GM21737 (cell line): ENCODE results near the gene UFD1.
A peak's percentile ranks its signal among the peaks of the same experiment; 100 is the strongest.

Source experiments
- ATAC-seq: cut with Tn5 transposase; IDR thresholded peaks from one replicate; pipeline ENCODE4 v1.9.1; 2021; ENCODE audit warnings: mild to moderate bottlenecking, moderate library complexity; ENCODE audit not compliant: unreplicated experiment

UFD1 gene

DNA sequence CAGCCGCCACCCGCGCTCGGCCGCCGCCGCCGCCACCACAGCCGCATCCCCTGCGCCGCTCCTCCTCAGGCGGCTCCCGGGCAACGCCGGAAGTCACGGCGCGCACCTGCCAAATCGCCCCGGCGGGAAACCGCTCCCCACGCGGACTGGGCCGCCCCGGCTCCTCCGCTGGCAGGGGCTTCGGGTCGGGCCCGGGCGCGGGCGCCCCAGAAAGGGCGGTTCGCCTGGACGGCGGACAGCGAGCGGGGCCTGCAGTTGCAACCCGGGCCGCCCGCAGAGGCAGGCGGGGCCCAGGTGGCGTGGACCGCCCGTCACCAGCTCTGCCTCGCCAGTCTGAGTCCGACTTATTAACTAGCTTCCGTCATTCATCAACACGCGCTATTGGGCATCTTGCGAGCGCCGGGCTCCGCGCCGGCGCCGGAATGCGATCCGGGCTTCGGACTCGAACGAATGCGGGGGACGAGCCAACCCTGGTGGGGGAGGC, 47.3 kb downstream of the UFD1 start, which contains the start of gene HIRA:
TSS of gene HIRA (minus strand) at position 85 of the 484 bp plus-strand sequence. CDS start 257 bp downstream, outside the sequence.
- ATAC-seq = peak; percentile 45

DNA sequence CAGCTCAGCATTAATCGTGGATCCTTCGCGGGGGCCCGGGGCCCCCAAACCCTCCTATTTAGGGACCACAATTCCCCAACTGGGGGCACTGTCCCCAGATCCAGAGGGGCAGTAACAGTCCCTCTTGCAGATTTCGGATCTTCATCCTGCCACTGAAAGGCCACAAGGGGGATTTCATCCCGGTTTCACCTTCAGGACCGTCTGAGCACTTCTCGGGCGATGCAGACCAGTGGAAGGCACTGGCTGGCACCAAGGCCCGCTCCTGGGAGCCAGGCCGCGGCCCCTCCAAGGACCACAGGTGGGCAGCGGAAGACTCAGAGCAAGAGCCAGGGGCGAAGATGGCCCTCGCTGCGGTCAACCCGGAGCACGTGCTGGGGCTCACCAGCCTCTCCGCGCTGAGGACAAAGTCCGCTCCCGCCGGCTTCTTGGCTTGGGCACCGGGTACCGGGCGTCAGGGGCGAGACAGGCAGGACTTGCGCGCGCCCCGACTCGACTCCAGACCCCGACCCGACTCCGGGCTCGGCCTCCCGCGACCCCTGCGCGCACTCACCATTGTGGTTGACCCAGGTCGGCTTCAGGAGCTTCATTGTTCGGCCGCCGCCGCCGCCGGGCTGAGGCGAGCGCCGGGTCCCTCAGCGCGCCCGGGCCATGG, 48.0 kb downstream of the UFD1 start:
- ATAC-seq = peak; percentile 2

DNA sequence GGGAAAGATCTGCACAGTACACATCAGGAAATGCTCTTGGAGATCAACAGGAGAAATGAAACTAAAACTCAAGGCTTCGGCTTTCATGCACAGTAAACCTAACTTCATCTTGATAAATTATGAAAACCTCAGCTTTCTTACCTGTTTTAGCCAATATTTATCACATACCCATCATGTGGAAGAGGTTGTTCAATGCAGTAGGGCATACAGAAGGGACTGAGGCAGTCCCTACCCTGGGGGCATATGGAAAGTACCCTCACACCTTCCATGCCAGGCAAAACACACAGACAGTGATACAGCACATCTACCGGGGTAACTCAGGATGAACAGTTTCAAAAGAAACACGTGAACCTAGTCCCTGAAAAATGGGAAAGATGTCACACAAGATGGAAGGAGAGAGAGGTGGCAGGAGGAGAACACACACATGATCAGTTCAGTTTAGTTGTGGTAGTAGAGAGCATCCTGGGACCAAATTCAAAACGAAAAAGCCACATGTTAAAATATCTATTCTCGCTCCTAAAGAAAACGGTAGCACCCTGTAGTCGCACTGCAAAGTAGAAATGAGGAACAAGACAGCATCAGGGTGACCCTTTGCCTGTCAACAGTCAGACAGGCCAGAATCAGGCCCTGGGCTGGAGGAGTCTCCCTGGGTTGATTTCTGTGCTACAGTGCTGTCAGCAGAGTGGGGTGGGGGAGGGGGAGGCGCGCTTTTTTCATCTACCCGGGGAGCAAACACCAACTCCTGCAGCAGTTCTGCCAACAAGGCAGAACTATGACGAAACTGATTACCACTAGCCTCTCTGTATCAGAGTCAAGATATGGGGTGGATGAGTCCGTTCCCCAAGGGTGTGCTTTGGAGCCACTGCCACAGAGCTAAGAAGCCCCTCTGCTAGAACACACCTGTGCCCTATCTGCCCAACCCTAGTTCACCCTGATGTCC, 48.8 kb downstream of the UFD1 start:
- no peak for ATAC-seq

DNA sequence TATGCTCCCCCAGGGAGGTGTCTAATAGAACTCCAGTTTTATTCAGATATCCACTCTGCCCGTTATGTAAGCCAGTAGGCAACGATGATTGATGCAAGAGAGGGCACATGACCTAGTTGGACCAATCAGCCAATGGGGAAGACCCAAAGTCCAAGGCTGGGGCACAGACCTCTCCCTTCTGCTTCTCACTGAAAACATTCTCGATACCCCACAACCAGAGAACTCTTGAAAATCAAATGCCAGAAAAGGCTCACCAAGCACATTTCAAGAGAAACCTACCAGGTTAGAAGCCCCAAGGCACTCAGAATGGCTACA, 54.9 kb downstream of the UFD1 start:
- no peak for ATAC-seq

DNA sequence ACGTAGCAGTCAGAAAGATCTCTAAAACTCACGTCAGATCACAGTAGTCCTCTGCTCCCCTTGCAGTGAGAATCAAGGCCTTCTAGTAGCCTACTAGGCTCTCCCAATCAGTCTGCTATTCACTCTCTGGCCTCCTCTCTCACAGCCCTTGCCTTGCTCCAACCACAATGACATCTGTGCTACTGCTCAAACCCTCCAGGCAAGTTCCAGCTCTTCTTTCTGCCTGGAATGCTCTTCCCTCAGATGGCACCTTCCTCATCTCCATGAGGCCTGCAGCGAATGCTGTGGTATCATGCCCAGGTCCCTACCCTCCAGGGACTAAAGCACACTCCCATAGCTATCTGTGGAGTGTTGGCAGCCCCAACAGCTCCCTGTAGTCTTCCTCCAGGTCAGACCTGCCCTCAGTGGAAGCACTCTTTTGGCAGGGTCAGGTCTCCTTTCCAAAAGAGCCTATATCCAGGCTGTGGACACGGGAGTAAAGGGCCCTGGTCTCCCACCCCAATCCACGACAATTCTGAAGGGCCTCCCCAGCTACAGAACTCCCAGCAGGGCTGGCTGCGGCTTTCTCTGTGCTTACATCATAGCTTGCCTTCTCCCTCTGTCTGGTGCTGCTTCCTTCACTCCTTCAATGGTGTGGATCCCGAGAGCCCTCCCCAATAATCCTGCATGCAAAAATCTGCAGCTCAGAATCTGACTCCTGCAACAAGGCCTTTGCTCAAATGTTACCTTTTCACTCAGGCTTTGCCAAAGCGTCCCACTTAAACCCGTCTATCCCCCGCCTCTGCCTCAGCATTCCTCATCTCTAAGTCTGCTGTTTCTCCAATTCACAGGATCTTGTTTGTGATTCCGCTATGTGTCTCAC, 56.3 kb downstream of the UFD1 start:
- ATAC-seq = no peak

DNA sequence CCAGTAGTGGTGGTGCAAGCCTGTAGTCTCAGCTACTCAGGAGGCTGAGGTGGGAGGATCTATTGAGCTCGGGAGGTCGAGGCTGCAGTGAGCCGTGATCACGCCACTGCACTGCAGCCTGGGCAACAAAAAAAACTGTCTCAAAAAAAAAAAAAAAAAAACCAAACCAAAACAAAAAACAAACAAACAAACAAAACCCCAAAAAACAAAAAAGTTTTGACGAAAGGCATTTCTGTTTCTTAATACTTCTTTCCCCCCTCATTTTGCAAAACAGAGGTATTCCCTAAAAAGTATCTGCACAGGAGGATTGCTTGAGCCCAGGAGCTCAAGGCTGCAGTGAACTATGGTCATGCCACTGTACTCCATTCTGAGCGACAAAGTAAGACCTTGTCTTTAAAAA, 58.7 kb downstream of the UFD1 start:
- ATAC-seq = no peak

DNA sequence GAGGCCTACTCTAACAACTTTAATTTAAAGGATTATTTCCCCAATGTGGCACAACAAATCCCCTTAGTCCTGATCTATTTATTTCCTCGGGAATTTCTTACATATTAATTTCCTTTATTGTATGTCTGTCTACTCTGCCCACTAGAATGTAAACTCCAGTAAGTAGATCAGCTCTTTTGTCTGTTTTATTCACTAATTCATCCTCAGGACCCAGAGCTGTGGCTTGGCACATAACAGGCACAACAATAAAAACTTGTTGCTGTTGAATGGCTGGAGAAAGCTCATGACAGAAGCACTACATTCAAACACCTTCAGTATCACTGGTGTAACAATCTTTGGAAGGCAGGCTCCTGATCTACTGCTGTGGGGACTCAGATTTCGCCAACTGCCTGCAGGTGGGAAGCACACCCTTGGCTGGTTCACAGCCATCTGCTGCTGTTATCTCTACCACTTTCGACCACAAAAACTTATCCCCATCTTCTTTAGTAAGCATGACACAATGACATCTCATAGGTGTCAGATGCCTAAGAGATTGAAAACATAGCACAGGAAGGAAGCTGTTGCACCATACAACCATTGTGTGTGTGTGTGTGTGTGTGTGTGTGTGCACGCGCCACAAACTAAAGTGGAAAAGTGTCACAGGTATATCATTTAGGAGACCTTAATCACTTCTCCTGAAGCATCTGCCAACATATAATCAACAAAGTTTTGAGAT, 59.4 kb downstream of the UFD1 start:
- peak; percentile 74 for ATAC-seq

DNA sequence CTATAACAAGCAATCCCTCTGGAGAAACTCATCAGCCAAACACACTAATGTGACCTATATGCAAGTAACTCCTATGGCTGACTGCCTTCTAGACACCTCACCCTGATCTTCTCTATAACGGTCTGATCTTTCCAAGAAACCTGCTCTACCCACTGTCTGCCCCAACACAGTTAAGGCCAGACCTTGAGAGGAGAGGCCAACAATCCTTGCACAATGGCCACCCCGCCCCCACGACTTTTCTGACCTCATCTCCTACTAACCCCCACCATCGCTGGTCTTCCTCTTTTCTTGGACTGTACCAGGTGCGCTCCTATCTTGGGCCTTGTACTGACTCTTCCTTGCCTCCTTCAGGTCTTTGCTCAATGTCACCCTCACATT, 59.9 kb downstream of the UFD1 start:
- ATAC-seq = no peak

DNA sequence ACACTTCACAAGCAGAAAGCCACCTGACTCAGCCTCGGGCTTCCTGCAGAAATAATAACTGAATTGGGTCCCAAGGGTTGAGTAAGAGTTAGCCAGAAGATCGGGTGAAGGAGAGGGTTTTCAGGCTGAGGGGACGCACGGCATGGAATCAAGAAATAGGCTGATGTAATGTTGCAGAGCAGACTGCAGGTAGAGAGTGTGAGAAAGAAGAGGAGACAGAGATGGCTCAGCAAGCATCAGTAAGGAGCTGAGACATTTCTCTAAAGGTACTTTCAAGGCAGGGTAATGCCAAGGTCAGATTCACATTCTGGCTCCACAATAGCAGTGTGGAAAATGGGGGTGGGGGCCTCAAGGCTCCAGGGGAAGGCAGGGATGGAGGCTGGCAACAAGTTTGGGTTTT, 66.1 kb downstream of the UFD1 start:
- ATAC-seq = no peak

DNA sequence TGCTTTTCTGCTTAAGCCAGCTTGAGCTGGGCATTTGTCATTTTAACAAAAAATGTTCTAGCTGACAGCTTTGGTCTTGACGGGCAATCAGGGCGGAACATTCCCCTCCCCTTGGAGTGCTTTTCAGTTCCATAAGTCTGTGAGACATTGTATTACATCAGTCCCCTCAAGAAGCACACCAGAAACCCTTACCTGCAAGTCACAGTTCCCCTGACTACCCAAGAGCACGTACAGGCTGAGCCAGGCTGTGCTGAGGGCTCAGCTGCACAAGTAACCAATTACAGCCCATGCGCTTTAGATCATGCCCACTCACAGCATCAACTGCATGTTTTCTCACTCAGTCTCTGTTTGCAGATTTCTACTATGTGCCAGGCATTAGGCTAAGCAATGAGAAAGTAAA, 66.5 kb downstream of the UFD1 start:
- no peak for ATAC-seq

DNA sequence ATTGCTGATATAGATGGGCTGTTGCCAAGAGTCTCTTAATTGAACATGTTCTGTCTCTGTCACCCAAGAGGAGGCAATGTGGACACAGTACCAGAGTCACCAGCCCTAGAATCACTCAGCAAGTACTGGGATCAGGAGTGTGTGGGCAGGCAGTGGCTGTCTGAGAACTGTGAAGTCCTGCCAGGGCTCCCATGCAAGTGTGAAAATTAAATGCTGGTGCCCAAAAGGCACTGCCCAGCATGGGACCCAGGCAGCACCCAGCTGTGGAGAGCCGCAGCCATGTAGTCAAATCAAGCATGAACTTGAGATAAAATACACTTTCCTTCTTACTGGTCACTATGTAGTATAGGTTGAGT, 67.3 kb downstream of the UFD1 start:
- no peak for ATAC-seq

DNA sequence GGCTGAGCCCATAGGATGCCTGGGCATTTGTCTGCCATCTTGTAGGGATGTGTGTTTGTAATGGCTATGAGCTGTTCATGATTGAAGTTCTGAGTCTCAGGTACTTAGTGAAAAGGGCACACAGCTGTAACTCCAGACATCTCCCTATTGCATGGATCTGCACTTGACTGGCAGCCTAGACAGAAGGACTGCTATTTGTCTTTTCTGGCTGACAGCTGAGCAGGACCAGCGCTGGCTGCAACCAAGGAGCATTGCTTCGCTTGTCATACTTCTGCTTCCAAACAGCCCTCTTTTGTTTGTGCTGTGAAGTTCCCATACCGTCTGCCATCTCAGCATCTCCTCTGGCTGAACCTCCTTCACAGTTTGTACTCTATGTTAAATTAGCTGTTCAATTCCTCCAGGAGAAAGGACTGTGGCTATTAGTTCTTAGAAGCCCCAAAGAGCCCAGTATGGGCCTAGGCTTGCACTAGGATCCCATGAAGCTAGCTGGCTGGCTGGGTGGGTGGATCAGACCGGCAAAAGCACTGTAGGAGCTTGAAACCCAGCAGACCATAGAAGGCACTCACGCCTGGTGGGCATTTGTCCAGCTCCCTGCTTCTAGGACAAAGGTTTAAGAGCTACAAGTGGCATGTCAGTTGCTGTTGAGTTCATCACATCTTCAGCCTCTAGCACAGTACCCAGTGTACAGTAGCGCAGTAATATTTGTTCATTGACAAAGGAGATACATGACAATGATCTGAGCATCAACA, 67.9 kb downstream of the UFD1 start:
- no peak for ATAC-seq

DNA sequence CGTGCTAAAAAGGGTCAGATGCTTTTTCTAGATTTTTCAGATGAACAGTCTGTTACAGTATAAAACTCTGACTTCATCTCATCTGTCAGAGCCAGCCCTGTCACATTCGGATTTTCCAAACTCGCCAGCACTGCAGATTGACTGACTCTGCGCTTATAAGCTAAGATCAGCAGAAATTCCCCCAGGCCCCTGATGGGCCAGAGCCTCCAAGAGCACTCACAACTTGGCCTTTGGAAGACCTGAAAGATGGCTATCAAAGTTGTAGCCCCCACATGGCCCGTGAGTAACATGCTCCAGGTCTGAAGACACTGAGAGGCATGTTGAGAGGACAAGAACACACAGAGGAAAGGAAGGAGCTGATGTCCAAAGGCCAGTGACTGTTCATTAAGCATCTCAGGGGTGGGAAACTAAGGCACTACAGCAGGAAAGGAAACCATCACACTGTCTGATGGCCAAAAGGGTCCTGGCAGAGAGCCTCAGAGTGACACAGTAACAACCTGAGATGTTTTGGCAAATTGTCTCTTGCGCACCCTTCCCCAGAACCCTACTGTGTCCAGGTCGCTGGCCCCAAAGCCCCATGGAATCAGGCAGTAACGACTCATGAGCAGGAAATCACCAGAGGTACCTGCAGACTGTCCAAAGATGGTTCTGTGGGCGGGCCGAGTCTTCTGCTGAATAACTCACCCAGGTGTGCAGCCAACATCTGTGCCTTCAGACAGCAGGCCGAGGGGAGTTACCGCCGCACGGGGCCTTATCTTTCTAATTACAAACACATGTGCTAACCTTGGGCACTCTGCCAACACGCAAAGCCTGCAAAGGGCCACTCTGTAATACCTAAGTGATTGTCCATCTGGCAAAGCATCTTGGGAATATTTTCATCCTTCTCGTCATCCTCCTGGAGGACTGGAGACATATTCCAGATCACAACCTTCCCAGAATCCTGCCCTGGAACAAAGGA, 71.1 kb downstream of the UFD1 start:
- no peak for ATAC-seq

DNA sequence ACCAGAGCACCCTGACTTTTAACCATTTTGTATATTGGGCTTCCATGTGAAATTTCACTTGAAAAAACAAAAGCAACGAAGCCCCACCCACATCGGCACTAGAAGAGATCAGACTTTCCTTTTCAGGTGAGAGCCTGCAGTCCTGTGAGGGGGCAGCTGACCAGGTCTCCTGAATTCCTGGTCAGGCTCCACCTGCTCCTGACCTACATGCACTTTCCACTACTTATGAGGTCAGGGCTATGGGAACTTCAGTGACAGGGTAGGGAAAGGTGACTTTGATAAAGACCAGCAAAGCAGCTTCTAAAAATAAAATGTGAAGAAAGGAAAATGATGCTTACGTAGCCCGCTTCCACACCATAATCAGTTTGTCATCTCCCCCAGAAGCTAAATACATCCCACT, 72.1 kb downstream of the UFD1 start:
- ATAC-seq = no peak

DNA sequence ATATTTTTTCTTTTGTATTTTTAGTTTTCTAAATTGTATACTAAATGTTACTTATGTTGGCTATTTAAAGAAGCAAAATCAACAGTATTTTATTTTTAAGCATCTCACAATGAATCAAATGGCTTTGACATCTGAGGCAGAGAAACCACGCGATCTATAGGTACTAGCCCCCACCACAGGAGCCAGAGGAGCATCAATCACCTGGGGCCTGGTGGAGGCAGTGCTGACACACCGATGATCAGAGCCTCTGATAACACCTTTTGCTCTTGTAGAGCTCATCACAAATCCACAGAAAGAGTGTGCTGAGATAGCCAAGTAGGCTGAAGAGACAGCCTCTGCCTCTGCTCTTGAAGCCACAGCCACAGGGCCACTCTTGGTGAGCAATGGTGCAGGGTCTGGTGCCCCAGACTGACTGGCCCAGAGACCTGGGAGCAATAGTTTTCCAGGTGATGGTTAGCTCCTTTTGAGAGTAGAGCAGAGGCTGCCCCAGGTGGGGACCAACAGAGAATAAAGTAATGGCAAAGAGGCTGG, 72.6 kb downstream of the UFD1 start:
- no peak for ATAC-seq

DNA sequence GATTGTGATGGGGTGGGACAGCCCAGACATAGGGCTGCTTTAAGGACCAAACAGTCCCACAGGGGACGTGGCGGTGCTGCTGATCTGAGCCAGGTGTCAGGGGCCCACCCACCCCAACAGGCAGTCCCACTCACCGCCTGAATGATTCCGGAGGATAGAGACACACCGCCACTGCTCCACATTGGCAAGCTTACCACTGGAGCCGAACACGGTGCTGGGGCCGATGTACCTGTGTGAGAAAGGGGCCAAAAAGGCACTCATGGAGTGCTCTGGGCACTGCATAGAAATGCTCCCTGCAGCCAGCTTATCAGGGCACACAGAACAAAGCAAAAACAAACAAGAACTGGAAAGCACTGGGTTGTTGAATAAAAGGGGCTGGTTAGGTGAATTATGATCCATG, 73.3 kb downstream of the UFD1 start:
- ATAC-seq = no peak

DNA sequence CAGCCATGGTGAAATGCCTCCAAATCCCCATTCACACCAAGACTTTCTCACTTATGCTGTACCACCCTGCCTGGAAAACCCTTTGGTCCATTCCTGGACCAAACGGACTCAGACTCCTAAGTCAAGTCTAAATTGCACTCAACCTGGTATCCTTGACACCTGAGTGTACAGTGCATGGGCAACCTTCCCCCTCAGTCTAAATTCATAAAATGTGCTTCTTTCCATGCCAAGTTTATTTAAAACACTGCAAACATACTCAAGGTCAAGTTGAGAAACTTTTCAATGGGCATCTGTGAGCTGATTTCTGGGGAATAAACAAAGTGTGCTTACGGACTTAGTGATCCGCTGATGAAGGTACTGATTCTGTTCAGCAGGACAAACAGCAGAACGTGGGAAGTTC, 73.9 kb downstream of the UFD1 start:
- no peak for ATAC-seq

DNA sequence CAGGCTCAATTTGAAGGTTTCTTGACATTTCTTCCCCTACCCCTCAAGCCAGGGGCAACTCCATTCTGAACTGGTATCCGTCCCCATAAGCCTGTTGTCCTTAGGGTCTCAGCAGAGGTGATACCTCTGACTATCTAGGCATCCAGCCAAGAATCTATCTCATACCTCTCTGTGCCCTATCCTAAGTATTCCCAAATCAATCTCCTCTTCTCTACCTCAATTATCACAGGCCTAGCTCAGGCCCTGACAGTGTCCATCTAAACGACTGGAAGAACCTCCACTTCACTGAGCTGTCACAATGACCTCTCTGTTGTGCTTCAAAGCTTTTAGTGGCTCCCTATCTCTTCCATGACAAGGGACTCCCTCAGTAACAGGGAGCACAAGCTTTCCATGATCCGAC, 74.3 kb downstream of the UFD1 start:
- no peak for ATAC-seq
